NCI-H2081 (cell line): ENCODE measurements around the gene ANKRD9.

Experiments
- DNase-seq, 2 experiments: peaks; one replicate each; lab custom pipeline; 2025; lab: John Stamatoyannopoulos, UW

ANKRD9 gene

GRCh38 chr14:102498678-102499265 is 10.8 kb downstream of the ANKRD9 start:
- no peak for DNase-seq

DNA sequence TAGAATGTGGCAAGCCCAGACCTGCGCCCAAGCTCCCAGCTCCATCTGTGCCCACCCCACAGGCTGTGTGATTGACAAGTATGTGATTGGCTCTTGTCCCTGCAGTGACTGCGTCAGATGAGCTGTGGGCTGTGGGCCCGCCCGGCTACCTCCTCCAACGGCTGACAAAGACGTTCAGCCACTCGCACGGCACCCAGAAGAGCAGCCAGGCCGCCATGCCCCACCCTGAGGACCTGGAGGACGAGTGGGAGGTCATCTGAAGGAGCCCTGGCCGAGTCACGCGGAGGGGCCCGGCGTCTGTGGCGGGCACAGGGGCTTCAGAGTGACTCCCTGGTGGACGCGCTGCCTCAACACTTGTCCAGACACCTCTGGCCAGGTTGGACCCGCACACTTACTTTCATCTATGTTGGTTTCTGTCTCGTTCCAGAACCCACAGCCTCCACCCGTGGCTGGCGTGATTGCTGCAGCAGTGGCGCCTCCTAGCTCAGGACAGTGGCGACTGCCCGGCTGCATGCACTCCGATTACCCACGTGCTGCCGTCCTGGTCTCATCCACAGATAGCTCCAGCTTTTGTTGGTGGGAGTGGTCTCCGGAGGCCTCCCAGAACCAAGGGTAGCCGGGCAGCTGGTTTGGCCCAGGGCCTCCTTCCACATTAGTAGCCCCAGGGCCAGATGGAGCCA is 11.4 kb downstream of the ANKRD9 start:
- DNase-seq: no peak

DNA sequence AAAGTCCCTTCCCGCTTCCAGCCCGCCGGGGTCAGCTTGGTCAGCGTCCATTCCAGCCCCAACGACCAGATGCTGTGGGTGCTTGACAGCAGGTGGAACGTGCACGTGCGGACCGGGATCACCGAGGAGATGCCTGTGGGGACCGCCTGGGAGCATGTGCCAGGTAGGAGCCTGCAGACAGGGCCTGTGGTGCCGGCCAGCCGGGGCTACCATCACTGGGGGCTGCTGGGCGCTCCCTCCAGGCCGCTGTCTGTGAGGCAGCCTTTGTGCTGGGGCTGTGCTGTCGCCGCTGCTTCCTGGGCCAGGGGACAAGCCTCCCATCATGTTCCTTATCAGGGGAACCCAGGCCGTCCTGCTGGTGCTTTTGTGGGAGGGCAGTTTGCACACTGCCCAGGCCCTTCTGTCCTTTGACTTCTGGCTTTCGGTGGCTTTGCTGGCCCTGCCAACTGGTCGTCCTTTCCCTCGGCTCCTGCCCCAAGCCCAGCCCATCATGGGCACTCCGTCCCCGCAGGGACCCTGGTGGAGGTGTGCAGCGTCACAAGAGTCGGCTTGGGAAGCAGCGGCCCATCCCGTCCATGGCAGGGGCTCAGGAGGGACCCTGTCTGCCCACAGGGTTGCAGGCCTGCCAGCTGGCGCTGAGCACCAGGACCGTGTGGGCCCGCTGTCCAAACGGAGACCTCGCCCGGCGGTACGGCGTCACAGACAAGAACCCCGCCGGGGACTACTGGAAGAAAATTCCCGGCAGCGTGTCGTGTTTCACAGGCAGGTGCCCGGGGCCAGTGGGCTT is 12.4 kb downstream of the ANKRD9 start:
- DNase-seq: no peak

- DNase-seq: no peak
These were observed 13.3 kb downstream of the ANKRD9 start for GRCh38 chr14:102496331-102496691.

DNA sequence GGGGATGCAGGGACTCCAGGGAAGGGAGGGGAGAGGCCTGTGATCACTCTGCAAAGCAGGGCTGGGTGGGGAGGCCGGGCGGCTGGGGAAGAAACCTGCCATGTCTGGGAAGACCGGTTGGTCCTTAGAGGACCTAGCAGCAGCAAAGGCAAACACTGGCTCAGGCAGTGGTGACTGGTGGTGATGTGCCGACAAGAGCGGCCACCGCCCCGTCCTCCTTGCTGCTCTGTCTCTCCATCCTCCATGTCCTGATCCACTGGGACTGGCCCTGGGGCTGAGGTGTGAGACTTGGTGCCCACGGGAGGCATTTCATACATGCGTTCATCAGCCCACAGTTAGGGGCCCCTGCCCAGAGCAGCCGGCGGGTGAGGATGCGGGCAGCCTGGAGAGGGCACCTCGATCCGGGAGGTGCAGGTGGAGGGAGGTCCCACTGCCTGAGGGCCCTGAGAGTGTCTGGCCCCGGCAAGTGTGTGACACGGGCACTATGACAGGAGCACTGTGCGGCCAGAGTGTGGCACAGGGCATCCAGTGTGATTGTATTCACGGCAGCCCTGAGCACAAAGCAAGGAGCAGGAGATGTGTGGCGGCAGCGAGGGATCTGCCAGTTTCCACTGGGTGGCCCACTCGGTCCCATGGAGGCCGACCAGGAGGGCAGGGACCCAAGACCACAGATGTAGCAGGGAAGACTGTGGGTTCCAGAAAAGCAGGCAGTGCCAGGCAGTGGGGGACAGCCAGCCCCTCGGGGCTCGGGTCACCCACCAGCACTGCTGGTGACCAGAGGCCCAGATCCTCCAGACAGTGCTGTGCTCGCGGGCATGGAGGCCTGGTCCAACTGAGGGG is 13.9 kb downstream of the ANKRD9 start:
- no peak for DNase-seq

- no peak for DNase-seq
These were observed 16.0 kb downstream of the ANKRD9 start for GRCh38 chr14:102493585-102493984.

GRCh38 chr14:102493096-102493495 is 16.5 kb downstream of the ANKRD9 start:
- DNase-seq: no peak

DNA sequence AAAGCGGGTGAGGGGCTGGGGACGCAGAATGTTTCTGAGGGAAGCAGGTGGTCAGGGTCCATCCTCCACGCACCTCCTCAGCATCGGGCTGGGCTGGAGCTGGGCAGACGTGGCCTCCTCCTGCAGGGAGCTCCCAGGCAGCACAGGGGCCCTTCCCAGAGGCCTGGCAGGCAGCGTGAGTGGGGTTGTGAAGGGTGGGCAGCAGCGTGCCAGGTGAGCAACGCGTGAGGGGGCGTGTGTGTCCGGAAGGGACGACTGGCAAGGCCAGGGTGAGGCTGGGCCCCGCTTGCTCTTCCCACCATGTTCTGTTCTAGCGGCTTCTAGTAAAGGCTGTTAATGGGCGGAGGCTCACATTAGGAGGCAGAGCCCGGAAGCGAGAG is 17.1 kb downstream of the ANKRD9 start:
- DNase-seq: no peak

DNA sequence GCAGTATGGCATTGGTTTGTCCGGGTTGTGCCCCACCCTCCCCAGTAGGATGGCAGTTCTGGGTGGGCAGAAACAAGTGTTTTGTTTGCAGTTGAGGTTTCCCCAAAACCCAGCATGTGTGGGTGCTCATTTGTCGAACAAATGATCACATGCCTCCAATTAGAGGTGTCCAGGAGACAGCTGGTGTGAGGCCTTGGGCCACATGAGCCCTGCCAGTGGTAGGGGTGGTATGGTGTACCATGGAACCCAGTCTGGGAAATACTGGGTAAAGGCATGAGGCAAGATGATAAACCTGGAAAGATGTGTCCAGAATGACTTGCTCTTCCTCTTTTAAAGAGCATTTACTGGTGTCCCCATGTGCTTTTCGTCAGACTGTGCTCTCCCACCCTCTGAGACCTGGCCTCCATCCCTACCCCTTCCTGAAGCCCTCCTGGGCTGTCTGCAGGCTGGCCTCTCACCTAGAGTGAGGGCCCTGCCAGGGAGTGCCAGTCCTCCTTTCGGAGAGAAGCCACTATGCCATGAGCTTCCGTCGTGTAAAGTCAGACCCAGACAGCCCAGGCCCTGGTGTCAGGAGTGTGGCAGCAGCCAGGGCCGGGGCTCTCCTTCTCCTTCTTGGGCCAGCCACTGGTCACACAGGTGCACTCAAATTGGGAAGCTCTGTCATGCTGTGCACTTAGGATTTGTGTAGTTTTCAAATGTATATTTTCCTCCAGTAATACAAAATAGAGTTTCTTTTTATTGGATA is 17.6 kb downstream of the ANKRD9 start:
- DNase-seq: no peak

DNA sequence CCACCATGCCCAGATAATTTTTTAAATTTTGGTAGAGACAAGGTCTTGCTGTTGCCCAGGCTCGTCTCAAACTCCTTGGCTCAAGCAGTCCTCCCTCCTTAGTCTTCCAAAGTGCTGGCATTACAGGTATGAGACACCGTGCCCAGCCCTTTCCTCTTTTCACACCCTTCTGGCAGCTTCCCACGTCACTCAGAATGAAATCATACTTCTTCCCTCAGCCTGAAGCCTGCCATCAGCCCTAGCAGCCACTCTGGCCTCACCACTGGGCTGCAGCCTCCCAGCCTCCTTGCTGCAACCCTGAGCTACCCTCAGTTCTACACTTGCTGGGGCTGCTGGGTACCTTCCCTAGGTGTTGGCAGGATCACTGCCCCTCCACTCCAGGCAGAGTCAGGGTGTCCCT is 18.2 kb downstream of the ANKRD9 start:
- DNase-seq: no peak

- DNase-seq: no peak
These were observed 19.1 kb downstream of the ANKRD9 start for GRCh38 chr14:102490456-102490855.

- DNase-seq: no peak
These were observed 22.4 kb downstream of the ANKRD9 start for GRCh38 chr14:102487204-102487577.

DNA sequence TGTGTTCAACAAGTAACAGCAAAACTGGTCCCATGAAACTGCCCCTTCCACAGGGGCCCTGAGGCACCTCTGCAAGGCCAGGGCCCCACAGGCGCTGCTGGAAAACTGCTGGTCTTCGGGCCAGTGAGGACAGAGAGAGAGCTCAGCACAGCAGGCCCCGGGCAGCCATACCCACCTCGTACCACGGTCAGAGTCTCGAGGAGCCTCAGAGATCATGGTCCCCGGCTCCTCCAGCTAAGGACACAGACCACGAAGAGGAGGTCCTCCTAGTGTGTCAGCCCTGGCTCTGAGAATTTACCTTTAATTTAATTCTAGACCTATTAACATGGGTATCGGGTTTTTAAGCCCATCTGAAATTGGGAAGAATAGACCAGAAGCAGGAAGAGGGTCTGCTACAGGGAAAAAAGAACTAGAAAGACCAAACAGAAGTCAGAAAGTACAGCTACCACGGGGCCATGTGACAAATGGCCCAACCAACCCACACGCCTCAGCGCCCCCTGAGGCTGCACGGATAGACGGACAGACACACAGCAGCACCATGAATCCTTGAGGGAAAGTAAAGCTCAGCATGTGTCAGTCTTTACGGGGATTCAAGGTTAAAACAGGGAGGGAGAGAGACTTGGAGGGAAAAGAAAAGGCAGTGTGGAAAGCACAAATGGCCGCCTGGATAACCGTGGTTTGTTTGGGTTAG is 22.9 kb downstream of the ANKRD9 start:
- no peak for DNase-seq

DNA sequence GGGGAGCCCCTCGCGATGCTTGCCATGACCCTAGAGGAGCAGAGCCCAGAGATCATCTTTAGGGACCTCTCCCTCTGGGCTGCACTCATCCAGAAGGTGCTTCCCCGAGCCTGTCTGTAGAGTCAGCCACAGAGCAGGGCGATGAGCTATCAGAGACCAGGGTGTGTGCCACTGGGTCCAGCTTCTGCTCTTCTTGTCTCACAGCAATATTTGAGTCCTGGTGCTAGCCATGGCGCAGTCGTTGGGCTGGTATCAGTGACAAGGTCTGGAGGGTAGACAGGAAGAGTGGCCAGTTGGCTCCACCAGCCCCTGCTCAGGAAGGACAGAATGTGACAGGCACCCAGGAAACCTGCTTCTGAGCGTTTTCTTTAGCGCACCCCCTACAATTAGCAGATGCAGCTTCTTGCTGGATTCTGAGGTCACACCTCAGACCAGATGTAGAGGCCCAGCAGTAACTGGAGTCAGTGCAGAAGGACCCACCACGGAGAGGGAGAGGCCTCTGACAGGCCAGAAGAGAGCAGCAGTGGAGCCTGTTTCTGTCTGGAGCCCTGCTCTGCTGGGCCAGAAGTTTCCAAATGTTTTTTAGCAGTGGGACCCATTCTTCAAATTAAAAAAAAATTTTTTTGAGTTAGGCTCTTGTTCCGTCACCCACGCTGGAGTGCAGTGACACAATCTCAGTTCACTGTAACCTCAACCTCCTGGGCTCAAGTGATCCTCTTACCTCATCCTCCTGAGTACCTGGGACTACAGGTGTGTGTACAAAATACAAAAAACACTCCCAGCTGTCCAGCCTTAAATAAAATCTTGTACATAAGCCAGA is 23.7 kb downstream of the ANKRD9 start:
- no peak for DNase-seq

DNA sequence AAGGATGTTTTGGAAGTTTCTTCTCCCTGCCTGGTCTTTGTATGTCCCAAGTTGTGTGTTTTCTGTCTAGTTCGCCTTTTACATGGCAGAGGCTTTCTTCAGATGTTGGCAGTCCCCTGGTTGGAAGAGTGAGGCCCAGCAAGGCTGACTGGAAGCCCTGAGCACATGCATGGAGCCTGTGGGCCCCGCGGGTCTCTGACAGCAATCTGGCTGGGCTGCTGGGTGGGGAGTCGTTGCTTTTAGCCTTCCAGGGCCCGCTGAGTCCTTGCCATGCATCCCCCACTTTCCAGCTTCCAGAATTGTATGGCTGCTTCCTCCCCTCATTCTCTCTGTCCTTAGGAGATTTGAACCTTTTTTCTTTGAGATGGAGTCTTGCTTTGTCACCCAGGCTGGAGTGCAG is 25.3 kb downstream of the ANKRD9 start:
- no peak for DNase-seq

DNA sequence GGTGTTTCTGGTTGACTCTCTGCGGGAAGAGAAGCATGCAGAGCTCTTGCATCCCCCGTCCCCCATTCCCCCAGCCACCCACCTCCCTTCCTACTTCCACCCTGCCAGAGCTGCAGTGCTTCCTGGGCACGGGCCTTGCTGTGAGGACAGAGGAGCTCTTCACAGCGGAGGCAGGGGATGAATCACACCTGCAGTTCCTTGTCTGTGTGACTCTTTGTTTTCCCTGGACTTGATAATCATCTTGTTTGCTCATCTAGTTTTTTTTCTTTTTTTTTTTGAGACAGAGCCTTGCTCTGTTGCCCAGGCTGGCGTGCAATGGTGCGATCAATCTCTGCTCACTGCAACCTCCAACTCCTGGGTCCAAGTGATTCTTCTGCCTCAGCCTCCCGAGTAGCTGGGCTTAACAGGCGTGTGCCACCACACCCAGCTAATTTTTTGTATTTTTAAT is 27.8 kb downstream of the ANKRD9 start:
- no peak for DNase-seq

DNA sequence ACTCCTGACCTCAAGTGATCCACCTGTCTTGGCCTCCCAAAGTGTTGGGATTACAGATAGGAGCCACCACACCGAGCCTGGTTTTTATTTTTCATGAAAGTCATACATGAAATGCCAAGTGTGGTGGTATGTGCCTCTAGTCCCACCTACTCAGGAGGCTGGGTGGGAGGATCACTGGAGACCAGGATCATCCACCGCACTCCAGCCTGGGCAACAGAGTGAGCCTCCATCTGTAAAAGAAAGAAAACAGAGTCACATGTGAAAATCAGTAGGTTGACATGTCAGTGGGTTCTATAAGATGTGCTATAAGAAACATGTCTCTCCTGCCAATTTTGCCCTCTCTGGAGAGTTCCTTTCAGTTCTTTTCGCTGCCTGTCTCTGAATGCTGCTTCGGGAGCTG is 28.2 kb downstream of the ANKRD9 start:
- DNase-seq: no peak

DNA sequence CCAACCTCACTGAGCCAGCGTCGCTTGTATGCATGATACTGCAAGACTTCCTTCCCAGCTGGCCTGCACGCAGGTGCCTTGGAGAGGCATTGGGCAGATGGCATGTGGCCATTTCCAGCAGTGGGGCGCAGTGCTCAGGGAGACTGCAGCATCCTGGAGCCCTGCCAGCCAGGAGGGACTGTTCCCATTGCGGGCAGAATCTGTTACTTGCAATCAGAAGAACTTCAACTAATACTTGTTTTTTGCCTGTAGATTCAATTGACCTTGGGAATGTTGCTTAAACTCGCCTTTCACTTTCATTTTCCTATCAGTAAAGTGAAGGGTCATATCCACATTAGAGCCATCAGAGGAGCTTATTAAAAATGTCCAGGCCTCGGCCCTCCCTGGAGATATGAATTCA is 29.8 kb downstream of the ANKRD9 start:
- DNase-seq: no peak

DNA sequence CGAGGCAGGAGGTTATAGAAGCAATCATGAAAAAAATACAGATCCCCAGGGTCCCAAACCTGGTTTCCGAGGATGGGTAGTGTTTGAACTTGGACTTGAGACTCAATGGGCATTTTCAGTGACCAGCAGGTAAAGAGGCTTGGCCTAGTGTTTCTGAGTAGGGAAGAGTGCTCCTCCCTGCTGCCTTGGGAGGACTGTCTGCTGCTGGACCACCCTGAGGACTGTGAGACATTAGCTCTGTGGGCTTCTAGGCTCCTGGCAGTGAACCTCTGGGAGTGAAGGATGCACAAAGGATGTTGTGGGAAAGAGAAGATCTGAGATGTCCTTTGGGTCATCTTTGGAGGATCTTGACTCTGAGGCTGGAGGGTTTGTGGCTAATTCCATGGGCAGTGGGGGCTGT is 30.5 kb downstream of the ANKRD9 start:
- no peak for DNase-seq

- DNase-seq: no peak
These were observed 34.6 kb downstream of the ANKRD9 start for GRCh38 chr14:102474934-102475333.
